ENCODE results near the gene IMPACT.

The IMPACT gene, protein sequence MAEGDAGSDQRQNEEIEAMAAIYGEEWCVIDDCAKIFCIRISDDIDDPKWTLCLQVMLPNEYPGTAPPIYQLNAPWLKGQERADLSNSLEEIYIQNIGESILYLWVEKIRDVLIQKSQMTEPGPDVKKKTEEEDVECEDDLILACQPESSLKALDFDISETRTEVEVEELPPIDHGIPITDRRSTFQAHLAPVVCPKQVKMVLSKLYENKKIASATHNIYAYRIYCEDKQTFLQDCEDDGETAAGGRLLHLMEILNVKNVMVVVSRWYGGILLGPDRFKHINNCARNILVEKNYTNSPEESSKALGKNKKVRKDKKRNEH

DNA sequence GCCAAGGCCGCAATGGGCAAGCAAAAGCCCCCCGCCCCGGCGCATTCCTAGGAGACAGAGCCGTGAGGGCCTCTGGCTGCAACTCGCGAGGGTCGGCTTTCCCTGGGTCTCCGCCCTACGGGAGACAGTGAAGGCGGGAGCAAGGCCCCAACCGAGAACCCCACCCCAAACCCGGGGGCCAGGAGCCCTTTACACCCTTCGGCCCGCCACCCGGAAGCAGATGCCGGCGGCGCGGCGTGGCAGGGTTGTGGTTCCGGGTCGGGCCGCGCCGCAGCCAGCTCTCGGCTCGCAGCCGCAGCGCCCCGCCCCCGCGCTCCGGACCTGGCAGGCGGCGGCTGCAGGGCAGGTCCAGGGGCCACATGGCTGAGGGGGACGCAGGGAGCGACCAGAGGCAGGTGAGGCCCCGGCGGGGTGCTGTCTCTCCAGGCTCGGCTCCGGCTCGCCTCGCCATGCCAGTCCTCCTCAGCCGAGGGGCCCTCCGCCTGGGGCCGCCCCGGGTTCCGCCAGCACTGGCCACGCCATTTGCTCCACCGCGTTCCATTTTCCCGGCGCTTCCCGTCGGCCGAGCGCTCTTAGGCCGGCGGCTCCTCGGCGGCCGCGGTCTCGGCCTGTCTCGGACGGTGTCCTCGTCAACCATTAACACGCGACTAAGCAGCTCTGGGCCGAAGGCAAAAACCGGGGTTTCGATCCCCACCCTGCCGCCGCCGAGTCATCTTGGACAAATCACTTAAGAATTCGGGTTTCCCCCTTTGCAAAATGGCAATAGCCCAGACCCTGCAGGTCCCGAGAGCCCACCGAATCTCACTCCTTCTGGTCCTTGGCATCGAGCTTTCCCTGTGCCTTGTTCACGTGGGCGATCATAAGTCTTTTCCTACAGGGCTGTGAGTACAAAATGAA, at the start of gene IMPACT:
Gene IMPACT (plus strand): TSS at position 273 of the 897 bp plus-strand sequence. CDS start 87 bp downstream, at position 360.
- DNase-seq: peak; percentile 42 to 67

DNA sequence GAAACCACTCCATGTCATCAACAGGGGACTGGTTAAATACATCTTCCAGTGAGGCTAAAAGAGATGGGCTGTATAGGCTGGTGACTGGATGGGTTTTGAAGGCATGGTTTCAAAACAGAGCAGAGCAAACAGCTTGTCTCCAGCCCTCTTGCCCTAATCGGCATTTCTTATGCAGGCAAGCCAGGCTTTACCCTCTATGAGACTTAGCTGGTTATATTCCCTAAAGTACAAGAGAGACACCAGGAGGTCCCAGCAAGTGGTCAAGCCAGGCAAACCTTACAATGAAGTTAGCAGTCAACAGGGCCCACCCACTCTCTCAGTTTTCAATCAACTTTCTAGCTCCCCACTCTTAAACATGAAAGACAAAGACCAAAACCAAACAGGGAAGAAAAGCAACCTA, 47.9 kb upstream of the IMPACT start:
- DNase-seq: no peak

DNA sequence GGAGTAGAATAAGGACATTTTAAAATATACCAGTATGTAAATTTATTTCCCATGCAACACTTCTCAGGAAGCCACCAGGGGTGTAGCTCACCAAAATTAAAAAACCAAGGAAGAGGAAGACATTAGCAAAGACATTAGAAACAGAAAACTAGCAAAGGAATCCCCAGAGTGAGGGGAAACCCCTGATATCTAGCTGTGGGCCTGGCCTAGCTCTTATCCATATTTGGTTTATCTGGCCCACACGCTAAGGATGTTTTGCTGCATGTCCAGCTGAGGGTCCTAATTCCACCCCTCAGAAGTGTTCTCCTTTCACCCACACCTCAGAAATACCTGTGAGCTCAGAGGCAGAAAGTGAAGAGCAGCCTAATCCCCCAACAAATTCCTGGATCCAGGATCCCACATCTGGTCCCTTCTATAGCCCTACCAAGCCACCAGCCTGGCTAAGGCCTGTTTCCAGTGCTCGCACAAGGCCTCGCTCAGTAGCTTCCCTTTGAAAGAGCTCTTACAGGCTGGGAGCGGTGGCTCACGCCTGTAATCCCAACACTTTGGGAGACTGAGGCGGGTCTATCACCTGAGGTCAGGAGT, 46.2 kb upstream of the IMPACT start:
- no peak for DNase-seq

DNA sequence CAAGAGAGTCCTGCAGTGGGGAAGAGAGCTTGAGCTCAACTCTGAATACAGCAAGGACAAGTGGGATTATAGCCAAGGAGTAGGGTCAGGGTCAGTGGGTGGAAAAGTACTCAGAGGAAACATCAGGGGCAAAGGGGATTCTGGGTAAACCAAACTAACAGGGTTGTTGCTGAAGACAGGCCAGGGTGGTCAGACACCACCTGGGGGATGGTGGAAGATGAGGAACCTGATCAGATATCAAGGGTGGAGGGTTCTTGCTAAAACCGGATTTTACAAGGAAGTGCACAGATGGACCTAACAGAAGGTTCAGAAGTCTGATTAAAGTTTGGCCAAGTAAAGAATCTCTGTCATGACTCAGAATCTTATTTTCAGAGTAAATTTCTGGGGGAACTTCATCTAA, 45.3 kb upstream of the IMPACT start:
- no peak for DNase-seq

DNA sequence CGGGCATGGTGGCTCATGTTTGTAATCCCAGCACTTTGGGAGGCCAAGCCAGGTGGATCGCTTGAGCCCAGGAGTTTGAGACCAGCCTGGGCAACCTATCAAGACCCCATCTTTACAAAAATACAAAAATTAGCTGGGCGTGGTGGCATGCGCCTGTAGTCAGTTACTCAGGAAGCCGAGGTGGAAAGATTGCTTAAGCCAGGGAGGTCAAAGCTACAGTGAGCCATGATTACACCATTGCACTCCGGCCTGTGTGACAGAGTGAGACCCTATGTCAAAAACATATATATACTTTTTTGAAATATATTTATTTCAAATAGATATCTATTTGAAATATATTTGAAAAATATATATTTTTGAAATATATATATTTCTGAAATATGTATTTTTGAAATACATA, 39.8 kb upstream of the IMPACT start:
- DNase-seq: no peak

DNA sequence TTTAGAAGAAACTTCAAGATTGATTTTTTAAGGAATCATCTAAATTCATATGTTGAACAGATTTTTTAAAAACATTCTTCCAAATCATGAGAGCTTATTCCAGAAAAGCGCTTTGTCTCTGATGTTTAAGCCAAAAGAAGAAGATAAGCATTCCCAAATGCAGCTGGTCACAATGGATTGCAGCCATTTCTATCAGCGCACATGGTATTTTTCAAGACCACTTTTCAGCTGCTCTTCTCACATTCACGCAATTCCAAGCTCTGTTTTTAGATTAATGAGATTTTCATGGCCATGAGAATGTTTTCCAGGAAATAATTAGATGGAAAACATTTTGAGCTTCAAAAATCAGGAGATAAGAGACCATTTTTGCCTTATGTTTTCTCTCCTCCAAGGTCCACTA, 37.5 kb upstream of the IMPACT start:
- no peak for DNase-seq

DNA sequence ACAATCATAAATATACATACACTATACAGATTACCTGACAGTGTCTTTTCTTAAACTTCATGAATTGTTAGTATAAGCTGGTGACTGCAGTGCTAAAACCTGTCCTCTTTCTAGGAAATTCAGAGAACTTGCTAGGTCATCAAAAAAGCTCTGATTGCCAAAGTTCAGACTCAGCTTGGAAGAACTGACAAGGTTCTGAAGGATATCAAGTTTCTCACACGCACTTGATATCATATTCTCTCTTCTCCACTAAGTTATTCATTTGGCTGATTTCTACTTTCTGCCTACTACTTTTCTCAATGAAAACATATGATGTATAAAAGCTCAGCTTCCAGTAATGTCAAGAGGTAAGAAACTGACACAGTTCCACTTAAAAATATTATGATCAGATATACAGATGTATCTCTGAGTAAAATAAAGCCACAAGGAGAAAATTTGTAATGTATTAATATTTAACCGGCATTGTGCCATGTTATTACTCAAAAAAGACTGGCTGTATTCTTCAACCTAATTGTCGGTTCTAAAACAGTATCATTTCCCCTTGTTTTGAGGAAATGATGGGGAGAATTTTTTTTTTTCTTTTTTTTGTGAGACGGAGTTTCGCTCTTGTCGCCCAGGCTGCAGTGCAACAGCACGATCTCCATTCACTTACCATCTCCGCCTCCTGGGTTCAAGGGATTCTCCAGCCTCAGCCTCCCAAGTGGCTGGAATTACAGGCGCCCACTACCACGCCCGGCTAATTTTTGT, 31.2 kb upstream of the IMPACT start:
- DNase-seq: no peak

DNA sequence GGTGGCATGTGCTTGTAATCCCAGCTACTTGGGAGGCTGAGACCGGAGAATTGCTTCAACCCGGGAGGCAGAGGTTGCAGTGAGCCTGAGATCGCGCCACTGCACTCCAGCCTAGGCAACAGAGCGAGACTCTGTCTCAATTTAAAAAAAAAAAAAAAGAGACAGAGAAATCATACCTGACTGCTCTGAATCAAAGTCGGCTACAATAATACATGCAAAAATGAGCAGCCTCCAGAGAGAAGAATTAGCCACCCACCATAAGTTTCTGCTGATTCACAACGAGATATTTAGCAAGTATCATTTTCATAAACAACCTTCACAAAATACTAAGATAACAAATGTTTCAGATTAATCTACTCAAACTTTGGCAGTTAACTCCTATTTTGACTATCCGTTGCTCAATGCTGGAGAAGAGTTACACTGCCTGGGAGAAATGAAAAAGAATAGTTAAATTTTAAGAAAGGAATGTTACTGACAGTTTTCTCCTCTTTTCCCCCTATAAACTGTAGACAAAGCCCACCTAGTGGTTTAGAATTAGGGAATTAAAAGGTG, 30.3 kb upstream of the IMPACT start:
- no peak for DNase-seq

DNA sequence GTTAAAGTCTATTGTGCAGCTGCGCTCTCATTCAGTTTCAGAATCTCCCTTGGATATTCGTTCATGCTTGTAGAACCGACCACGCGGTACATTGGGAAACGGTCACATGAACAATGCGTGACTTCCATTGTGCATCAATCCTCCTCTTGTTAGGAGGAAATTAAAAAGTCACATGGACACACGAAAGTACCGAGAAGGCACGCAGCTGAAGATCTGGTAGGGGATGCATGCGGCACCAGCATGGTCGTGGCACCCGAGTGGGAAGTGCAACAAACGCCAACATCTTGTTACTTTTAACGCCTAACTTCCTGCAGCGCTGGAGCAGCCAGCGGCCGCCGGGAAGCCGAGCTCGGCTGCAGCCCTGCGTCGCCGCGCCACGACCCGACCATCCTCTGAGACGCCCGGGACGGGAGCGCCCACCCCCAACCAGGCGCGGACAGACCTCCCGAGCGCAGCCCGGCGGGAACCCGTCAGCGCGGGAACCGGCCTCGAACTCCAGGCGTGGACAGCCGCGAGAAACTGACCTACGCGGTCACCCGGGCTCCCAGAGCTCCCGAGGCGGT, 29.3 kb upstream of the IMPACT start:
- DNase-seq: peak; percentile 66 to 86

DNA sequence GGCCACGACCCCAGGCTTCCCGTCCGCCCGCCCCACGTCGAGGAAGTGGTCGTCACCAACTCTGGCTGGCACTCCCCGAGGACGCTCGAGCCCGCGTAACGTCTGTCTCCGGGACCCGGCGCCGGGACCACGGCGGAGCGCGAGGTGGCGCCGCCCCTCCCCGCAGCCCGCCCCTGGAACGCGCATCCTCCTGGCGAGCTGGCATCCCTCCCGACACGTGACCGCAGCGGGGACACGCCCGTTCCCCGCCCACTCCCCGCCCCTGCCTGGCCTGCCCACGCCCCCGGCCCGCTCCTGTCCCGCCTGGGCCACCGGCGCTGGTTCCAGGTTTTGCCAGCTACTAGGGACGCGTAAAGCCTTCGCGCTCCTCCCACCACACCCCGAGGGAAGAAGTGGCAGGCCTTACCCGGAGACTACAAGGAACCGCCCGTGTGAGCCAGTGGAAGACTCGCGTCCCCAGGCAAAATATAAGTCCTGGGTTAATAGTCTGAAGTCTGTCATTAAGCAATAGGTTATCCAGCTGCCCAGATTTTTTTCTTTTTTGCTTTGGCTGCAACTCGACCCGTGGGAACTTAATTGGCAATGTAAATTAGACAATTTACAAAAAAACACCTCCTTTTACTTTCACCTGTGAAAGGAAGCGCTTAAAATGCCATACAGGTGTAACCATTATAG, 28.6 kb upstream of the IMPACT start, which contains the start of gene OSBPL1A:
Gene OSBPL1A (minus strand): TSS at position 131 of the 675 bp plus-strand sequence. CDS start 20,291 bp downstream, outside the sequence.
- peak; percentile 72 to 90 for DNase-seq

DNA sequence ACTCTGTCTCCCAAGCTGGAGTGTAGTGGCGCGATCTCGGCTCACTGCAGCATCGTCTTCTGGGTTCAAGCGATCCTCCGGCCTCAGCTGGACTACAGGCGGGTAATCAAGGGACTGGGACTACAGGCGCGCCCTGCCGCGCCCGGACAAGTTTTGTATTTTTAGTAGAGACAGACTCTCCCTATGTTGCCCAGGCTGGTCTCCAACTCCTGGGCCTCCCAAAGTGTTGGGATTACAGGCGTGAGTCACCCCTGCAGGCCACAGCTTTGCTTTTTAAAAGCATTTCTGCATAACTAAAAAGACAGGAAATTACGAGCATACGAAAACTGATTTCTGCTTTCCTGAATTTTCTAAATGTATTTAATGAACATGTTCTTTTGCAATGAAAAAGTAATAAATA, 27.9 kb upstream of the IMPACT start:
- no peak for DNase-seq

DNA sequence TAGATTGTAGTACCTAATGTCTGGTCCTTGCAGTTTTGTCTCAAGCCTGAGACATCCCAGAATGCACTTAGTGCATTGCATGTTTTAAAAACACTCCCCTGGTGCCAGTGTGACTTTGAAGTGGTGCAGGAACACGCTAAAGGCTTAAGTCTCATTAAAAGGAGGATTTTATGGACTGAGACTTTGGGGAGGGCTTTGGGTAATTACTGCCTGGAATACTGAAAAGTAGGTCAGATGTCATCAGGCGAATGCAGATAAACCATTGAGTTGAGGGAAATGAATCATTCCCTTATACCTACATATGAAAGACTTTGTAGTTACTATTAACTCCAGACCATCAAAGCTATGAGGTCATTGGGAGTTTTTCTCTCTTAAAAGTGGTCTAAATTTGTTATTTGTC, 25.9 kb upstream of the IMPACT start:
- no peak for DNase-seq

DNA sequence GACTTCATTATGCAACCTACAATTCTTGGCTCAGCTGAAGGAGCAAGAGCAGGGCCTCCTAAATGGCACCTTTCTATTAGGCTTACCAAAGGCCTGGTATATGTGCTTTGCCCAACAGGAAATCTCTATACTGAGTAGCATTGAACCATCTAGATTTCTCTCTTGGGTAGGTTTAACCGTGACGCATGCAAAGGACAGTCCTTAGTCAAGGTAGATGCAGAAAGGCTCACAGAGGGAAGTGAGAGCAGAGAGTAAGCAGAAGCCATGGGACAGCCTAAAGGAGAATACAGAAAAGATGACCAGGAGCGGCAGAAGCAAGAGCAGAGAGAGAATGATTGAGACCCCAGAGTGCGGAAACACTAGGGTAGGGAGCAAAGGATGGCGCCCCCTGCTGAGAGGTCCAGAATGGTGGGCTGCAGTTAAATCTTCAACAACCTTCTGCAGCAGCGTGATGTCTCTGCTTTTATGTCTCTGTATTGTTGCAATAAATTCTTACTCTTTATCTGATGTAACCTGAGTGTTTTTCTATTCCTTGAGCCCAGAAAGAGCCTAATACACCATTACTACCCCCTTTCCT, 24.2 kb upstream of the IMPACT start:
- no peak for DNase-seq

DNA sequence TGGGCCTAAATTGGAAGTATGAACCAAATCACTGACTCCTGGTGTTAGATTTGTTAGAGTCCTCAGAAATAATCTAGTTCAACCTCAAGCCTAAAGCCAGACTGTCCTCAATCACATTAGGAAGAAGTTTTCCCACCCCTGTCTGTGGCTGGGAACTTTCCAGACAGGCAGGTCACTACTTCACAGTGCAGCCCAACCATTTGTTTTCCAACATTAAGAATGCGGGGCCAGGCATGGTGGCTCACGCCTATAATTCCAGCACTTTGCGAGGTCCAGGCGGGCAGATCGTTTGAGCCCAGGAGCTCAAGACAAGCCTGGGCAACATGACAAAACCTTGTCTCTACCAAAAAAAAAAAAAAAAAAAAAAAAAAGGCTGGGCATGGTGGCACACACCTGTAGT, 23.4 kb upstream of the IMPACT start:
- no peak for DNase-seq

DNA sequence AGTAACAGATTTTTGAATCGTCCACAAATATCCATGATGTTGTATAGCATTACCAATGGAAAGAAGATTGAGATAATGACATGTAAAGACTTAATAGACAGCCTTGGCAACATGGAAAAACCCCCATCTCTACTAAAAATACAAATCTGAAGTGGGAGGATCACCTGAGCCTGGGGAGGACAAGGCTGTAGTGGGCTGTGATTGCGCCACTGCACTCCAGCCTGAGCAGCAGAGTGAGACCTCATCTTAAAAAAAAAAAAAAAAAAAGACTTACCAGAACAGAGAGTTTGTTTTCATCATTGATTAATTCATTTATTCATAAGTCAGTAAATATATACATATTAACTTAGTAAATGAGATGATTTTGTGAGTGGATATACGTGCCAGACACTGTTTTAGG, 21.9 kb upstream of the IMPACT start:
- no peak for DNase-seq

DNA sequence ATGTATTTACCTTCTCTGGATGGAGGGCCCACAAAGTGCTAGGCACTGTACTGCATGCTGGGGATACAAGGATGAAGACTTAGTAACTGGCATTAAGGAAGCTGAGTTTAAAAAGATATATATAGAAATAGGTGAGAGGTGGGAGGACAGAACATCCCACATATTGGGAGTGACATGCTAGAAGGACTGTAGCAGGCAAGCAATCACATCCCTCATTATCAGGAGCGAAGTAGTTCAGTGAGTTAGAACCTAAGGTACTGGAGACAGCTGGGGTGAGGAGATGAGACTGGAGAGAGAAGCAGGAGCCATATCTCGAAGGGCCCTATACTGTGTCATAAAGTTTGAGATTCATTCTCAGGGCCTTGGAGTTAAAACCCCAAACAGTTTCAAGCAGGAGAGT, 18.0 kb upstream of the IMPACT start:
- no peak for DNase-seq

DNA sequence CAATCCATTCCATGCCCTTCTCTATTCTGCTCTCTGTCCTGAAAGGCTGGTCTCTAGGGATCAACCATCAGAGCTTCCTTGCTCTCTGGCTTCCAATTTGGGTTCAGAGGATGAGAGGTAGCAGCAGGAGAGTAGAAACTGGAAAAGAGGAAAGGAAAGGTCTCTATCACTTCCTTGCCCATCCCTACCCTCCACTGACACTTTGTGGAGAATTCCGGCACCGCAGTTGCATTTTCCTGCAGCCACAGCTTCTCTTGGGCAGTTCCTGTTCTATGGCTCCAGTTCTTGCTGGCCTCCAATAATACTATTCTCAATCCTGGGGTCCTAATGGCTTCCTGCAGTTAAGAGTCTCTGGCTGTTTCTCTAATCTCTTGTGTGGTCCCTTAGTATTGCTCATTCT, 13.3 kb upstream of the IMPACT start:
- DNase-seq: no peak

DNA sequence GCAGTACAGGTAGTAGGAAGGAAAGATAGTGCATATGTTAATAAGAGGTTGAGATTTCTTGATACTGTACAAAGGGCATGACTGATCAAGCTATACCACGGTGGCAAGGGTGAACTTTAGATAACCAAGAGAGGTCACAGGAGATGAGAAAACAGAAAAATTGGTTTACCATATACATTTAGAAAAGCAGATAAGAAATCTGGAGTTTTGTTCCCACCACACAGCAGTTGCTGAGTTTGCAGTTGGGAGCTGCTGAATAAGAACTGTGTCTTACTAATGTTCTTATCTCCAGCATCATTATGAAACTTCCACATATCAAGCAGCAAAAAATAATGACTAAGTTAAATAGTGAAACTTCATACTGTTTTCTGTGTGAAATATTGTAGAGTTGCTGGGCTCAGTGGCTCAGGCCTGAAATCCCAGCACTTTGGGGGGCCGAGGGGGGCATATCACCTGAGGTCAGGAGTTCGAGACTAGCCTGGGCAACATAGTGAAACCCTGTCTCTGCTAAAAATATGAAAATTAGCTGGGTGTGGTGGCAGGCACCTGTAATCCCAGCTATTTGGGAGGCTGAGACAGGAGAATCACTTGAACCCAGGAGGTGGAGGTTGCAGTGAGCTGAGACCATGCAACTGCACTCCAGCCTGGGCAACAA, 12.0 kb upstream of the IMPACT start:
- DNase-seq: no peak

DNA sequence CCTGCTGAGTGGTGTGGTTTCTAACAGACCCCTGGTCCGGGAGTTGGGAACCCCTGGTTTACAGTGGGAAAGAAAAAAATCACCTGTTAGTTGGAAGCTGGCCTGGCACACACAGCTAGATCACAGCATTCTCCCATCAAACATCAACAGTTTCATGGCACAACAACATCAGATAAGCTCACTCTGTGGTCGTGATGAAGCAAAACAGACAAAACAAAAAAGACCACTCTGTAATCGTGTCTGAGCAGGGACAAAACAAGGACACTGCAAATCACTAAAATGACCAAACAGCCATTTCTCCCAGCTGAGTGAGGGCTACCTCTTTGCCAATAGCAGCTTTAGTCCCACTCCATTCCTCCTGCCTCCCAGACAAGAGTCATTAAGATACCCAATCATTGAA, 9.0 kb upstream of the IMPACT start:
- no peak for DNase-seq

DNA sequence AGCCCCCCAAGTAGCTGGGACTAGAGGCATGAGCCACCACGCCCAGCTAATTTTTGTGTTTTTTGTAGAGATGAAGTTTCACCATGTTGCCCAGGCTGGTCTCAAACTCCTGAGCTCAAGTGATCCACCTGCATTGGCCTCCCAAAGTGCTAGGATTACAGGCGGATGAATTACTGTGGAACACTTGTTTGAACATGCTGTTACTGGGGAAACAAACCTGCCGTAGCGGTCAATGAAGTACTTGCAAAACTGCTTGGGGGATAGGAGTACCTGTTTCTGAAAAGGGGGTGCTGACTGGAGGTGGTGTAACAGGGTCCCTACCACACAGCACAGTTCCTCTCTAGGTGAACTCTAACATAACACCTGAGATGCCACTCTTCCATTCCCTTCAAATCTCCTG, 5.9 kb upstream of the IMPACT start:
- DNase-seq: no peak

DNA sequence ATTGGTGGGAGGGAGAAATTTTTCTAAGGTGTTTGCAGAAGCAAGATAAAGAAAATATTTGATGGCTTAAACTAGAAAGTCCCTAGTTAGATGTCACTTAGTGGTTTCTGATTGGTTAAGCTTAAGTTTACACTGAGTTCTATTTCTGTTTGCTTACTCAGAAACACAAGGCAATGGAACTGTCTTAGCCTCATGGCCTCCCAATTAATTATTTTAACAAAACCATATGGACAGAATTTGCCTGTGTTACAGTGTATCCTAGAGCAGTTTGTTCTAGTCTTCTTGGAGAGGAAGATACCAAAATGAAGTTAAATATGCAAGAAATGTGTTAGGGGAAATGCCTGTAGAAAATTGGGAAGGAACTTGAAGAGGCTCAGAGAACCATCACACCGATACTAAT, 4.6 kb upstream of the IMPACT start:
- no peak for DNase-seq
